ENCODE data around the gene PTTG2. TPM values are rescaled to one million over a fixed set of nuclear protein-coding genes. Genes with fewer than 3 reads are reported as not detected.

PTTG2 gene
- total RNA-seq, 3 donors from 2014 or later, result 1.3 TPM; not detected in 2

DNA sequence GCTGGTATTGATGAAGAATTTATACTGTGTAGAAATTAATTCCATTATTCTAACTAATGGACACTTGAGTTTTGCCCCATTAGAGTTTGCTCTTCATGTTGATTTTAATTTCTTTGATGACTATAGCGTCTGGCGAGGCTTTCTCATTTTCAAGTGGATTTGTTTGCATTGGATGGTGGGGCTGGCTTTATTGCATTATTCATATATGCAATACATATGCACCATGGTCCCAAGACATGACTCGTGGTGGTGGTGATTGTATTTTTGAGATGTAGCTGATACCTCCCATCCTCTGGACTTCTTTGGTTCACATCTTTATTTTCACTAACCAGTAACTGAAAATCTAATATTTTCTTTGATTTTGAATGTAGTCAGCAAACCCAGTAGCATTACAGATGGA is 39.8 kb downstream of the PTTG2 start:
- intact Hi-C loops (cut with DNase I; ENCODE audit: low total_unique reads), result no loop called here
- H3K27me3 ChIP-seq, result no peaks in the 10 kb centered on the region
- no peaks in the 10 kb centered on the region for H3K36me3 ChIP-seq
- H3K27ac ChIP-seq, result no peak overlapping the region
- no peaks in the 10 kb centered on the region for H3K4me1 ChIP-seq
- no peaks in the 10 kb centered on the region for H3K9me3 ChIP-seq
- H3K4me3 ChIP-seq, result no peak overlapping the region
- no peak for DNase-seq (ENCODE audit: low spot score in 2 of 2)
- TF ChIP-seq, protein P1, sequence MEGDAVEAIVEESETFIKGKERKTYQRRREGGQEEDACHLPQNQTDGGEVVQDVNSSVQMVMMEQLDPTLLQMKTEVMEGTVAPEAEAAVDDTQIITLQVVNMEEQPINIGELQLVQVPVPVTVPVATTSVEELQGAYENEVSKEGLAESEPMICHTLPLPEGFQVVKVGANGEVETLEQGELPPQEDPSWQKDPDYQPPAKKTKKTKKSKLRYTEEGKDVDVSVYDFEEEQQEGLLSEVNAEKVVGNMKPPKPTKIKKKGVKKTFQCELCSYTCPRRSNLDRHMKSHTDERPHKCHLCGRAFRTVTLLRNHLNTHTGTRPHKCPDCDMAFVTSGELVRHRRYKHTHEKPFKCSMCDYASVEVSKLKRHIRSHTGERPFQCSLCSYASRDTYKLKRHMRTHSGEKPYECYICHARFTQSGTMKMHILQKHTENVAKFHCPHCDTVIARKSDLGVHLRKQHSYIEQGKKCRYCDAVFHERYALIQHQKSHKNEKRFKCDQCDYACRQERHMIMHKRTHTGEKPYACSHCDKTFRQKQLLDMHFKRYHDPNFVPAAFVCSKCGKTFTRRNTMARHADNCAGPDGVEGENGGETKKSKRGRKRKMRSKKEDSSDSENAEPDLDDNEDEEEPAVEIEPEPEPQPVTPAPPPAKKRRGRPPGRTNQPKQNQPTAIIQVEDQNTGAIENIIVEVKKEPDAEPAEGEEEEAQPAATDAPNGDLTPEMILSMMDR (IDR thresholded peaks at IDR 0.05), result no peak
- TF ChIP-seq POLR2A (IDR thresholded peaks at IDR 0.05), result no peak
- TF ChIP-seq POLR2AphosphoS5 (IDR thresholded peaks at IDR 0.05), result no peak

DNA sequence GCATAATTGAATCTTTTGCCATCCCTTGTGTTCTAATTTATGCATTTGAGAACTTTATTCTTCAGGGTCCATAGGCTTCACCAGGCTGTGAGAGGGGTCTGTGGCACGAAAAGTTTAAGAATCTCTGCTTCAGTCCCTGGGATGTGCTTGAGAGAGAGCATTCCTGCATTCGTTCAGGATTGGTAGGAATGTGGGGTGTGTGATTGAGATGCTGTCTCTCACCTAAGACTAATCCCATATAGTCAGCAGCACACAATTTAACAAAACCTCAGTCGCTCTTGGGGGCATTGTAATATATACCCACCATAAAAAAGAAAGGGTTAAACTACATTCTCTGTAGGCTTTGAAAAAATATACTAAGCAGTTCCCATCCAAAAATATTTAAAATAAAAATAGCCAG is 41.7 kb downstream of the PTTG2 start:
- no peak for DNase-seq (ENCODE audit: low spot score in 2 of 2)
- H3K27me3 ChIP-seq, result no peaks in the 10 kb centered on the region
- H3K4me1 ChIP-seq, result no peaks in the 10 kb centered on the region
- intact Hi-C loops (cut with DNase I; ENCODE audit: low total_unique reads), result no loop called here
- no peak for TF ChIP-seq POLR2A (IDR thresholded peaks at IDR 0.05)
- no peak for TF ChIP-seq POLR2AphosphoS5 (IDR thresholded peaks at IDR 0.05)
- TF ChIP-seq, protein P1 (IDR thresholded peaks at IDR 0.05), result no peak
- H3K27ac ChIP-seq, result no peak overlapping the region
- H3K4me3 ChIP-seq, result no peak overlapping the region
- no peaks in the 10 kb centered on the region for H3K36me3 ChIP-seq
- no peaks in the 10 kb centered on the region for H3K9me3 ChIP-seq

DNA sequence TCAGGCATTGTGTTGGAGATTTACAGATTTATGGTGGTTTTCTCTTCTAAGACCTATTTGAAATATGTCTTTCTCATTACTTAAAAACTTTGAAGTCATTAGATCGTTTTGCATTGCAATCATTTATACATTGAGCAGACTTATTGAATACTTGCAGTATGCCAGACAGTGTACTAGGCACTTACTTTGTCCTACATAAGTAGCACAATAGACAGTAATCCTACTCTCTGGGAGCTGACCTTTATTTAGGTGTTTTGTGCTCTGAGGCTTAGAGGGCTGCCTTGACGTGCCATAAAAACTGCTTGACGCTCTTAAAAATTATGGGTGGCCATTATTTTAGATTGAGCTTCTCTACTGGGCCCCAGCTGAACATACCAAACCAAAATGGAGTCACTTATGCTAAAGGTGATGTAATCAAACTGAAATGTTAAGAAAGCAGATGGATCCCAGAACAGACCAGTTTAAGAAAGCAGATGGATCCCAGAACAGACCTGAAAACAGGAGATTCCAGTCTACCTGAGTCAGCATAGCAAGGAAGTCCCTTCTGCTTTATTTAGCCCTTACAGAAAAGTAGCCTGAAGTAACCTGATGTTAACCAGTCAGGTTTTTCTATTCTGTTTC is 42.4 kb downstream of the PTTG2 start:
- no peaks in the 10 kb centered on the region for H3K4me1 ChIP-seq
- no peak overlapping the region for H3K4me3 ChIP-seq
- H3K27ac ChIP-seq, result no peak overlapping the region
- no peaks in the 10 kb centered on the region for H3K36me3 ChIP-seq
- TF ChIP-seq, protein P1 (IDR thresholded peaks at IDR 0.05), result no peak
- TF ChIP-seq POLR2A (IDR thresholded peaks at IDR 0.05) (no peak), POLR2AphosphoS5 (IDR thresholded peaks at IDR 0.05) (no peak)
- no peak for DNase-seq (ENCODE audit: low spot score in 2 of 2)
- no peaks in the 10 kb centered on the region for H3K9me3 ChIP-seq
- H3K27me3 ChIP-seq, result no peaks in the 10 kb centered on the region
- intact Hi-C loops (cut with DNase I; ENCODE audit: low total_unique reads), result no loop called here

DNA sequence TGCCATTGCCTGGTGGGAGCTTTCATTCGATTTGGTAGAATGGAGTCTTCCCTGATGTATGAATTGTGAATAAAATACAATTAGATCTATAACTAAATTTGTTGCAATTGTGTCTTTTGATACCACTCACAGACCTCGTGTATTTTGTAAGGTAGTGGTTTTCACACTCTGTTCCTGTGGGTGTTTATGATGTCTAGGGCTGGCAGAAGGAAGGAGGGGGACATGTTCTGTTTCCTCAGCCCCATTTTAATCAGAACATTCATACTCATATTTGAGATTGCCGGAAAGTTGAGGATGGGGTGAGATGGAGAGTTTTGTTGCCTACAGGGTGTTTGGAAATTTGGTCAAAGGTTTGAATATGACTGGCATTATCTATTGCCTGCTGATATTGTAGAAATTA is 42.9 kb downstream of the PTTG2 start:
- intact Hi-C loops (cut with DNase I; ENCODE audit: low total_unique reads), result no loop called here
- no peaks in the 10 kb centered on the region for H3K27me3 ChIP-seq
- DNase-seq (ENCODE audit: low spot score in 2 of 2), result no peak
- TF ChIP-seq POLR2AphosphoS5 (IDR thresholded peaks at IDR 0.05), result no peak
- TF ChIP-seq POLR2A (IDR thresholded peaks at IDR 0.05), result no peak
- TF ChIP-seq, protein P1 (IDR thresholded peaks at IDR 0.05), result no peak
- H3K36me3 ChIP-seq, result no peaks in the 10 kb centered on the region
- H3K27ac ChIP-seq, result no peak overlapping the region
- H3K9me3 ChIP-seq, result no peaks in the 10 kb centered on the region
- no peaks in the 10 kb centered on the region for H3K4me1 ChIP-seq
- H3K4me3 ChIP-seq, result no peak overlapping the region

DNA sequence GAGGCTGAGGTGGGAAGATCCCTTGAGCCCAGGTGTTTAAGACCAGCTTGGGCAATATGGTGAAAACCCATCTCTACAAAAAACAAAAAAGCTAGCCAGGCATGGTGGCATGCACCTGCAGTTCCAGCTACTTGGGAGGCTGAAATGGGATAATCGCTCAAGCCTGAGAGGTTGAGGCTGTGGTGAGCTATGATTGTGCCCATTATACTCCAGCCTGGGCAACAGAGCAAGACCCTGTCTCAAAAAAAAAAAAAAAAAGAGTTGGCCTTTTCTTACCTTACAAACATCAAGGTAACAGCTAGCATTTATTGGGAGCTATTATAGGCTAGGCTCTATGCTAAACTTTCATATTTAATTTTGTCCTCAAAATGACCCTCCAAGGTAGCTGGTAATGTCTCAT is 43.4 kb downstream of the PTTG2 start:
- TF ChIP-seq POLR2A (IDR thresholded peaks at IDR 0.05) (no peak), POLR2AphosphoS5 (IDR thresholded peaks at IDR 0.05) (no peak)
- TF ChIP-seq, protein P1 (IDR thresholded peaks at IDR 0.05), result no peak
- H3K27me3 ChIP-seq, result no peaks in the 10 kb centered on the region
- intact Hi-C loops (cut with DNase I; ENCODE audit: low total_unique reads), result no loop called here
- H3K36me3 ChIP-seq, result no peaks in the 10 kb centered on the region
- no peak for DNase-seq (ENCODE audit: low spot score in 2 of 2)
- no peak overlapping the region for H3K4me3 ChIP-seq
- H3K4me1 ChIP-seq, result no peaks in the 10 kb centered on the region
- H3K9me3 ChIP-seq, result no peaks in the 10 kb centered on the region
- no peak overlapping the region for H3K27ac ChIP-seq
